ENCODE measurements around the gene ASB3.
"Not testable (repeated sequence)": the region's sequence is repeated elsewhere in the genome, so short reads cannot be mapped to it uniquely, and the experiment has no call there.

ASB3 gene

DNA sequence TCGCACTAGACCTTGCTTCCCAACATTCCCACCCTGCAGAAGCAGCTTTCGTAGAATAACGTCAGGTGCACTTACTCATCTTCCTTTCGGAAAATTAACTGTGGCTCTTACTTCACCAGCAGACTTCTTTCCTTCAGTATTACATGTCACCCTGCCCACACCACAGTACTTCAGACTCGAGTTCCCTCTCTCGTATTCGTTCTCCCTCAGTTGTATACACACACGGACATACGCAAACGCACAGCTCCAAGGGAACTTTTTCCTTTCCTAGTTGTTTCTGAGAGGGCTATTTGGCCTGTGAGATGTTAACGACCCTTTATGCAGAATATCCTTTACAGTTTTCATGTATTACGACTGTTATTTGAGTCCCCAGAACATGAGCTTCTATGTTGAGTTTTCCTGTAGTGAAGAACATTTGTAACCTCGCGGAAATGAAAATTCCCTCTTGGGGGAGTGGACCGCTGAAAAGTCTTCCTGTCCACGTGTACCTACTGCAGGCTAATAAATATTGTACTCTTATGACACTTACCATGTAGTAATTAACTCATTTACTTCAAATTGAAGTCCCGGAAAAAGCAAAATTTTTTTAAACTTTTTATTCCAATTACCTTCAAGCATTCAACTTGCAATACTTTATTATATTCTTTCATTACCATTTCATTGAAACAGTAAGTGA, 999 bp upstream of the ASB3 start:
- no peak for DNase-seq (ENCODE audit: low read depth, low spot score)

DNA sequence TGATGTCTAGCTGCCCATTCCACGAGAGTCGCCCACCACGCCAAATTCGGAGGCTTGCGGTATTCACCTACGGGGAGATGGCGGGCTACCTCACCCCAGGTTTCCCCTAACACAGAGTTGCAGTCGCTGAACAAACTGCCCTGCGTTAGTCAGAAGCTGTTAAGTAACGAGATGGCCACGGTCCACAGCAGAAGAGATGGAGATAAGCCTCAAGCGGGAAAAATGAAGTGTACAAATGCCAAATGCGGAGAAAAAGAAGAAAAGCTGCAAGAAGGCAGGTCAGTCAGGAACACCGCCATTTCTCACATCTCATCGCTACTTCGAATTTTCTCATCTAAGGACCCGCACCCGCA, 425 bp downstream of the ASB3 start:
- DNase-seq (ENCODE audit: low read depth, low spot score): no peak

DNA sequence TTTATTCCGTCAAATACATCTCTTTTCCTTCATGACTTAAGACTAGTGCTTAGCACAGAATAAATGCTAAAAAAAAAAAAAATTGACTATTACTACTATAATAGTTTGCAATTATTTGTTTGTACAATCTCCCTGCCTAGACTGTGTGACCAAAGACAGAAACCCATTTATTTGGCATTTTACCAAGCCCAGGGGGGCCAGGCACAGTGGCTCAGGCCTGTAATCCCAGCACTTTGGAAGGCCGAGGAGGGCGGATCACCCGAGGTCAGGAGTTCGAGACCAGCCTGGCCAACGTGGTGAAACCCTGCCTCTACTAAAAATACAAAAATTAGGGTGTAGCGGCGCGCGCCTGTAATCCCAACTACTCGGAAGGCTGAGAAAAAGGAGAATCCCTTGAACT, 1.4 kb downstream of the ASB3 start:
- DNase-seq (ENCODE audit: low read depth, low spot score): no peak

DNA sequence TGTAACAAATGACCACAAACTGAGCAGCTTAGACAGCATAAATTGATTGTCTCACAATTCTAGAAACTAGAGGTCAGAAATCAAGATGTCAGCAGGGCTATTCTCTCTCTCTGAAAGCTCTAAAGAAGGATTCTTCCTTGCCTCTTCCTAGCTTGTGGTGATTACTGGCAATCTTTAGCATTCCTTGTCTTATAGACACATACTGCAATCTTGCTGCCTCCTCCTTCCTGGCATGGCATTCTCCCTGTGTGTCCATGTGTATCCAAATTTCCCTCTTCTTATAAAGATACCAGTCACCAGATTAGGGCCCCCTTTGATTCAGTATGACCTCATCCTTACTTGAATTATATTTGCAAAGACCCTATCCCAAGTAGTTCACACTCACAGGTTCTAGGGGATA, 2.3 kb downstream of the ASB3 start:
- no peak for DNase-seq (ENCODE audit: low read depth, low spot score)

DNA sequence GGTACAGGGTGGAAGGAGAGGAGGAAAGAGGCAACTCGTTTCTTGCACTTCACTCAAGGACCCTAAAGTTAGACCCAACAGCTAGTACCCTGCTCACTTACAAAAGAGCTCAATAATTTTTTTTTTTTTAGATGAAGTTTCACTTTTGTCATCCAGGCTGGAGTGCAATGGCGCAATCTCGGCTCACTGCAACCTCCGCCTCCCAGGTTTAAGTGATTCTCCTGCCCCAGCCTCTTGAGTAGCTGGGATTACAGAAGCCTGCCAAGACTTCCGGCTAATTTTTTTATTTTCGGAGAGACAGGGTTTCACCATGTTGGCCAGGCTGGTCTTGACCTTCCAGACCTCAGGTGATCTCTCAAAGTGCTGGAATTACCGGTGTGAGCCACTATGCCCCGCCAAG, 4.1 kb downstream of the ASB3 start:
- DNase-seq (ENCODE audit: low read depth, low spot score): no peak

DNA sequence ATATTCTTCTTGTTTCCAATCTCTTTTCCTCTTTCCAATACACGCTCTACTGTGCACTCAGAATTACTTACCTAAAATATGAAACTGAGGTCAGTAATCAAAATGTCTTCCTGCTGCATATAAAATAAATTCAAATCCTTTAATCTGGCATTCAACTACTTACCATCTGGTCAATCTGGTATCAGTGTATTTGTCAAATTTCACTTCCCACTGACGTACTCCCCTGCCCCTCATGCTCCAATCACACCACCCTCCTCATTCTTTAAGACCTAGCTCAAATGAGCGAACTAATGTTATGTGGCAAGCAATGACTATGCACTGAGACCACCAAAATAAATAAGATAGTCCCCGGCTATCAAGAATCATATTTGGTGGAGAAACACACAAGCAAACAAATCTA, 6.7 kb downstream of the ASB3 start:
- no peak for DNase-seq (ENCODE audit: low read depth, low spot score)

DNA sequence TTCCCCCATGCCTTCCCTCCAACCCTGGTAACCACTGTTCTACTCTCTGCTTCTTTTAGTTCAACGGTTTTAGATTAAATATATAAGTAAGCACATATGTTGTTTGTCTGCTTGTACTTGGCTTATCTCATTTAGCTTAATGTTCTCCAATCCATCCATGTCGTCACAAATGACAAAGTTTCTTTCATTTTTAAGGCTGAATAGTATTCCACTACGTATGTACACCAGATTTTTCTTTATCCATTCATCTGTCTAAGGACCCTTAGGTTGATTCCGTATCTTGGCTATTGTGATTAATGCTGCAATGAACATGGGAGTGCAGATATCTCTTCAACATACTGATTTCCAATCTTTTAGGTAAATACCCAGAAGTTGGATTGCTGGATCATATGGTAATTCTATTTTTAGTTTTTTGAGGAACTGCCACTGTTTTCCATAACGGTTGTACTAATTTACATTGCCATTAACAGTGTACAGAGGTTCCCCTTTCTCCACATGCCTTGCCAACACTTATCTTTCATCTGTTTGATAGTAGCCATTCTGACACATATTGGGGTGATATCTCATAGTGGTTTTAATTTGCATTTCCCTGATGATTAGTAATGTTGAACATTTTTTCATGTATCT, 8.1 kb downstream of the ASB3 start:
- DNase-seq (ENCODE audit: low read depth, low spot score): no peak

DNA sequence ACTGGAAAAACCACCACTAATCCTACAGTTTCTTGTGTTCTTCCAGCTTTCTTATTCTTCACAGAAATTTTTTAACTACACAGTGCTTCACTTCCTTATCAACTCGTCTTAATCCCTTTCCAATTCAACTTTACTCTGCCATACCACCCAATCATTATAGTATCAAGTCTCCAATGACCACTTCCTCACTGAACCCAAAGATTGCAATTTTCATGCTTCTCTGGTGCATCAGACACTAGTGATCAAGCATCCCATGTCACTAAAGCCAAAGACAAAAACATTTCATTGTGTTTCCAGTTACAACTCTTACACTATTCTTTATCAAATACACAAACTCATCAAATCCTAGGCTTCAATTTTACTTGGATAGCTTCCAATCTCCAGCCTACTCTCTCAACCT, 9.6 kb downstream of the ASB3 start:
- DNase-seq (ENCODE audit: low read depth, low spot score): no peak

DNA sequence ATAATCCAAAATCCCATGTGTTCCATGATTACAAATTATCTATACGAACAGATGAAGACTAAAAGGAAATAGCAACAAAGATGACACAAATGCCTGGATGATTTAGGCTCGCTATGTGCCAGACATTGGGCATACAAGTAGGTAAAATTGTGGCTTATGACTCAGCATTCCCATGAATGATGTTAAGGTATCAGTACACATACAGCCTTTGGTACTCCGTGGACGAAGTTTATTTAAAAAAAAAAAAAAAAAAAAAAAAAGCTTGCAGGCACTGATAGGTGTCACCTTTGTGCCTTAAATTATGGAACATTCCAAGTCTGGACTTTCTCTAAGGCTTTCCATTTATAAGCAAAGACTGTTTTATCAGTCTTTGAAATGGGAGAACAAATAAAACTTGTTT, 16.5 kb downstream of the ASB3 start:
- DNase-seq (ENCODE audit: low read depth, low spot score): no peak

DNA sequence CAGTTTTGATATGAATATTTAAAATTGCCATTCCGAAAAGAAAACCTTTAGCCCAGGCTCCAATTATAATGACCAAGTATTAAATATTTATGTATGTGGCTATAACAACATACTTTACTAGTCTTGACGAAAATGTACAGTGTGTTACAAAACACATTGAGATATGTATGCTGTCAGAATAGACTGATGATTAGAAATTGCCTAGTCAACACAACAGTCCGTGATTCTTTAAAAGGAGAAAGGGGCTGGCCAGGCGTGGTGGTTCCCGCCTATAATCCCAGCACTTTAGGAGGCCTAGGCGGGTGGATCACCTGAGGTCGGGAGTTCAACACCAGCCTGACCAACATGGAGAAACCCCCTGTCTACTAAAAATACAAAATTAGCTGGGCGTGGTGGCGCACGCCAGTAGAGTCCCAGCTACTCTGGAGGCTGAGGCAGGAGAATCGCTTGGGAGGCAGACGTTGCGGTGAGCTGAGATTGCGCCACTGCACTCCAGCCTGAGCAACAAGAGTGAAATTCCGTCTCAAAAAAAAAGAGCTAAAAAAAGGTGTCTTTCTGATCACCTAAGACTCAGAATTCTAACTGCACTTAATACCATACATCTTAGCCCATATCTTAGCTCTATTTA, 17.3 kb downstream of the ASB3 start:
- DNase-seq (ENCODE audit: low read depth, low spot score): no peak

DNA sequence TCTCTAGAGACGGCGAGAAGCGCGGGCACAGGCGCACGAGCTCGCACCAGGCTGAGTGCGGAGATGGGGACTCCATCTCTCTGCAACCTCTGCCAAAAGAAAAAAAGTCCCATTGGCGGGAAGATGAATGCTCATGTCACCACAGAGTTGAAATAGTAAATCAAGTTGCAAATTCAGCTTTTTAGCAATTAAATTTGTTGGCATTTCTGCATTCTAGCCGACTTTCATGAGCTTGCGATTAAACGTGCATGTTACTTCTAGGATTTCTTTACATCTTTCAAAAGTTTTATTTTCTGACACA, 18.6 kb downstream of the ASB3 start:
- no peak for DNase-seq (ENCODE audit: low read depth, low spot score)

DNA sequence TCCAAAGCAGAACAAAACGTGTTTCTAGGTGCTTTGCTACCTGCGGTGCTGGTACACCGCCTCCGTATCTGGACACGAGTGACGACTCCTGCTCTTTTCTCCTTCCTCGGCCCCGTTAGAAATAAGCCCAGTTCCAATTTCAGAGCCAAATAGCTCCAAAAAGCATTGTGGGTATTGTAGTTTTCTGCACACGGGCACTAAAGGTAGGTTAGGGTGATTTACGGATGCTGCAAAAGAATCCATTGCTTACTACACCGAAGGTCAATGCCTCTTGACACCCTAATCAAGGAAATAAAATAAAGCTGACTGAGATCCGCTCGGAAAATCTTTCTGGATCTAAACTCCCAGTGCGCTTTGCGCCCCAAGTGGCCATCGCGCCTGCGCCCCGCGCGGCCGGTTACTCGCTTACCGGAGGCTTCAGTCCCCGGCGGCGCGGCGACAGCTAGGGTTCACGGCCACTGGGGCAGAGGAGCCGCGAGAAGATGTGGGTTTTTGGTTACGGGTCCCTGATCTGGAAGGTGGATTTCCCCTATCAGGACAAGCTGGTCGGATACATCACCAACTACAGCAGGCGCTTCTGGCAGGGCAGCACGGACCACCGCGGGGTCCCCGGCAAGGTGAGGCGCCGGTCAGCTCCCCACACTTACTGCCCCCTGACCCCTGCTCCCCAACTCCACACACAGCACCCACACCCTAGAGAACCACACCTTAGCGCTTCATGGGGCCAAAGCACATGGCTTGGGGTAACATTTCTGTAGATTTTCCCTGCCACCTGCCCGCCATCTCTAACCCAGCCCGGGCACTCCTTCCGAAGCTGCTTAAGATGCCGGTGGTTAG, 19.1 kb downstream of the ASB3 start, which contains the start of gene CHAC2:
Gene CHAC2 (plus strand): TSS at position 400 of the 837 bp plus-strand sequence. CDS start 83 bp downstream, at position 483.
- DNase-seq (ENCODE audit: low read depth, low spot score): peak; percentile 48

DNA sequence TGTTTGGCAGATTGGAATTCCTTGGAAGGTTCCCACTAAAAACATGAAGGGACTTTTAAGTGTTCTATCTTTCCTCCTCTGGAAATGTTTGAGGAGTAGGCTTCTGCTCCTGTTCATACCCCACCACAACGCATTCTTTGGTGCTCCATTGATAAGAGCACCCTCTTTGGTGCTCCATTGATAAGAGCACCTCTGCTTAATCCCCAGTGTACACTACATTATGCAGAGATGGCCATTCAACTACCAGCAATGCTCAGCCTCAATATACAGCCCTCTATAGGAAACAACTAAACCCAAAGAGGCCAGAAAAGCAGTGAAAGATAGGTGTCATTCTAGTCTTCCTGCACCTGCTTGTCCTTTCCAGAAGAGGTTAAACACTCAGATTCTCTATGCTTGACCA, 21.0 kb downstream of the ASB3 start:
- DNase-seq (ENCODE audit: low read depth, low spot score): no peak

DNA sequence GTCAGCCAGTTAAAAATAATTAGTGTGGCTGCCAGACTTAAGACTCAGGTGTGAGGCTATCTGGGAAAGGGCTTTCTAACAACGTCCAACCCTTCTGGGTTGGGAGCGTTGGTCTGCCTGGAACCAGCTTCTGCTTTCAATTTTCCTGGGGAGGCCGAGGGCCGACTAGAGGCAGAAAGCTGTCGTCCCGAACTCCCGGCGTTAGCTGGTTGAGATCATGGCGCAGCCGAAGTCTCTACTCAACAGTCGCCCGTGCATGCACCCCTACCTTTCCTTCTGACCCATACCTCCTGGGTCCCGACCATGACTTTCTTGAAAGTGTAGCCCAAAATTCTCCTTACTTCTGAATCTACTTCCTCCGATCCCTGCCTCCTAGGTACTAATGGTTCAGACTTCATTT, 29.5 kb downstream of the ASB3 start:
- not testable (repeated sequence) for DNase-seq (ENCODE audit: low read depth, low spot score)

DNA sequence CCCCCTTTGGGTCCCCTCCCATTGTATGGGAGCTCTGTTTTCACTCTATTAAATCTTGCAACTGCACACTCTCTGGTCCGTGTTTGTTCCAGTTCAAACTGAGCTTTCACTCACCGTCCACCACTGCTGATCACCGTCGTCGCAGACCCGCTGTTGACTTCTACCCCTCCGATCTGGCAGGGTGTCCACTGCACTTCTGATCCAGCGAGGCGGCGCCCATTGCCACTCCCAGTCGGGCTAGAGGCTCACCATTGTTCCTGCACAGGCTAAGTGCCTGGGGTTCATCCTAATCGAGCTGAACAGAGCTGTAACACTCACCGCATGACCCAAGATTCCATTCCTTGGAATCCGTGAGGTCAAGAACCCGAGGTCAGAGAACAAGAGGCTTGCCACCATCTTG, 30.1 kb downstream of the ASB3 start:
- DNase-seq (ENCODE audit: low read depth, low spot score): no peak

DNA sequence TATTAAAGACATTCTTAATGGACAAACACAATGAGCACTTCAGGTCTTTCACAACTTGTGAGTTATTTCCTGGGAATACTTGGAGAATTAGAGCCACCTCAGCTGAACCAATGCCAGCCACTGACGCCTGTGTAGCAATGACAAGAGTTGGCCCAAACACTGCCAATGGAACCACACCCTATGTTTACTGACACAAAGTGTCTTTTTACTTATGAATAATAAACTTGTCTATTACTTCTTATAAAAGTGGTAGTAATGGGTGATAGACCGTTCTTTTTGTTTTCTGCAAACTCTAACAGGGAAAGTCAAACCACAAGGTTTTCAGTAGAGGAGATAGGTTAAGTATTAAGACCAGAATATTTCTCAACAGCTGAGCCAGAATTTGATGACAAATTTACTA, 31.6 kb downstream of the ASB3 start:
- DNase-seq (ENCODE audit: low read depth, low spot score): no peak

DNA sequence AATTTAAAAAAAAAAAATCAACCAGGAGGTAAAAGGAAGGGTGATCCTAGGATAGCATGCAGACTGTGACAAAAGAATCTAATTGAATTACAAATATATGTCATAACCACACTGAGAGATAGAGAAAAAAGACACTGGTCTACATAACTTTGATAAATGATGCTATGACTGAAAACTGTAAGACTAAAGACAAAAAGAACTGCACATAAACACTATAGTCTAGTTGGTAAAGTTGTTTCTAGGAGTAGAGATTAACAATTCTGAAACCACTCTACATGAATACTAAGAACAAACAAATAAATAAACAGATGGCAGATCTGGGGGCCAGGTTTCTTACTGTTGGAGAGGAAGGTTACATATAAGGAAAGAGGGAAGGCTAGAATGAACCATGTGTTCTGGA, 33.7 kb downstream of the ASB3 start:
- DNase-seq (ENCODE audit: low read depth, low spot score): no peak

DNA sequence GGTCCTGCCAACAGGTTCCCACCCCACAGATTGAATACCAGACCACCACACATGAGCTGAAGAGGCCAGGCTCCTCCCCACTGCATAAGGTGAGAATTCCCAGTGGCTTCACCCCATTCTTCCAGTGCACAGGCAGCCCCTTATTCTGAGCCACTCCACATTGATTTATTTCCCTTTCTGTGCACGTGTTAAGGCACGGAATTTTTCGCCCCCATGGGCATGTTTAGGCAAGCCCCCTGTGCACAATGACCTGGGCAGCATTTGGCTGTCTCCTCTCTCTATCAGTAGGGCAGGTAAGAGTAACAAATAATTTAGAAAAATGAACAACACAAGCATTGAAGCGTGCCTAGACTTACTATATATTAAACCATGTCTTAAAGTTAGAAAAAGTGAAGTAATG, 34.4 kb downstream of the ASB3 start:
- DNase-seq (ENCODE audit: low read depth, low spot score): no peak

DNA sequence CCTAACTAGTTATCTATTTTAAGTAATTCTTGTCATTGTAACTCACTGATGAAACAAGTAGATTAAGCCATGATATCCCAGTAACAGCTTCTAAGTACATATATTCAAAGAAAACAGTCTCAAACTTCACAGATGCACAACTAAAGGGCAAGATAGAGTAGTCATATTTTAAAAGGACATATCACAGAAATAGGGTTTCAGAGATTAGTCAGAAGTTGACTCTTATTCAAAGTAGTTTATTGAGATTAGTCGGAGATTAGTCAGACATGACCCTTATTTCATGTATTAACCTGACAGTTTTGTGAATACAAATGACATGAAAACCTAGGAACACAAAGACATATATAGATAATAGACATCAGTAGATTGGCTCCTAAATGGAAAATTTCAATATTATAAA, 35.0 kb downstream of the ASB3 start:
- no peak for DNase-seq (ENCODE audit: low read depth, low spot score)

DNA sequence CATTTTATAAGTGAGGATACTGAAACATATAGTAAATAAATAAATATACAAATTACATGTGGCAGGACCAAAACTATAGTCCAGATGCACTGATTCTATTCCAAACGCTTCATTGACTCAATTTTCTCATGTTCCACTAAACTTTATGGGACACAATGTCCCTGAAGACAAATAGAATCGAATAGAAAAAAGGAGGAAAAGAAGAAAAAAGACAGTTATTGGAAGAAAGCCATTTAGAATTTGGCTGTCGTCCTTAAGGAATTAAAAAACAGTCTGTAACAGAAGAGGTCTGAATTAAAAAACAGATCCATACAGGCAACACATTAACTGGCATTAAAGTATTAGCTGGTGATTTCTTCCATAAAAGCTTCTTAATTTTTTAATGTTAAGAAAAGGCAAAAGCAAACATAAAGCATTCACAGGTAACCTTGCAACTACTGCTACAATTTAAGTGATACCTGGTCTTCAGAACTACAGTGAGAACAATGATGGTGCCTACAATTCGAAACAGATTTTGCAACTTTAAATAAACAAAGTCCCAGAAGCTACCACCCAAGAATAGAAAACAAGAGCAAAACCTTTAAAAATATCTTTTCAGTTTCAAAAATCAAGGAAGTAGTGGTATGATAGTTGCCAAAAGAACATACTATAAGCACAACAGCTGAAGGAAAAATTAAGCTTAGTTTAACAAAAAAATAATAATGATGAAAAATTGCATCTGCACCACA, 36.5 kb downstream of the ASB3 start:
- no peak for DNase-seq (ENCODE audit: low read depth, low spot score)

DNA sequence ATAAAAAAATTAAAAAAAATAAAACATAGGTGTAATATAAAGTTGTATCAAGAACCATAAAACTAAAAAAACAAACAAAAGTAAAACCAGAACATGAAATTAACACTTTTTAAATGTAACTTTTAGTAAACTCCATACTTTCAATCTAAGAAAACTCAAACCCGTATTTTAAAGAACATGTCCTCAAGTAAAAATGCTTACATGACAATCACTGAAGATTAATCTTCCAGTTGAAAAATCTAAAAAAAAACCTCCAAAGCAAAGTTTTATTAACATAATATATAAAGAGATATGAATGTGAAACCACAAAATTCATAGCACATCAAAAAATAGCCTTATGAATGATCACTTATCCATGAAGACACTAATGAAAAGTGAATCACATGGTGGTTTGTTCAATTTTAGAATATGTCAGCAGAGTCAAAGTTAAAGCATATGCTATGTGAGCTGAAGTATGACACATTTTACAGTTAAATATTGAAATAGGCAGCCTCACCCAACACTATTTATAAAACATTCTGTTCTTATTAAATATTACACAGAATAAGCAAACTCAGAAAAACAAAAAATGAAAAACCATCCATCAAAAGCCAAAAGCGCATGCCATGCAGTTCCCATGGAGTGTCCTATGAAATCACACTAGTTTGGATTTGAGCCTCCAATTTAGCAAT, 42.2 kb downstream of the ASB3 start:
- no peak for DNase-seq (ENCODE audit: low read depth, low spot score)
